Measurements from ENCODE around the gene TCEAL1.

The TCEAL1 gene

GRCh38 chrX:103678199-103678993 lies 49.6 kb downstream of the TCEAL1 start:
- H3K4me1 ChIP-seq (ENCODE audit: control insufficient read depth, low read length), result no peaks in the 10 kb centered on the region
- H3K4me2 ChIP-seq (ENCODE audit: low read length), result no peak overlapping the region
- H3K9me2 ChIP-seq (replicated peaks; ENCODE audit: control insufficient read depth, low read length), result no peaks in the 10 kb centered on the region
- H3K36me3 ChIP-seq (ENCODE audit: control insufficient read depth, low read length), result peaks cover 67% of the 10 kb centered on the region
- H3K27ac ChIP-seq (ENCODE audit: low read depth, low read length), result no peak overlapping the region
- H3F3A ChIP-seq (ENCODE audit: control insufficient read depth, insufficient read depth), result peaks cover 12% of the 10 kb centered on the region
- no peaks in the 10 kb centered on the region for H3K79me2 ChIP-seq (ENCODE audit: control insufficient read depth, low read length)
- H4K20me1 ChIP-seq (ENCODE audit: control insufficient read depth, insufficient read depth, low read depth, low read length), result no peaks in the 10 kb centered on the region
- H3K27me3 ChIP-seq (ENCODE audit: control insufficient read depth, low read length), result no peaks in the 10 kb centered on the region
- TF ChIP-seq EZH2phosphoT487 (IDR thresholded peaks at IDR 0.05; ENCODE audit: borderline replicate concordance, low read length) (no peak), CTCF (IDR thresholded peaks at IDR 0.05; ENCODE audit: low read depth, low read length, poor library complexity, severe bottlenecking) (no peak)
- no peaks in the 10 kb centered on the region for H3K9me3 ChIP-seq (ENCODE audit: control insufficient read depth, insufficient read depth, low read length)
- H3K4me3 ChIP-seq (ENCODE audit: low read length), result no peak overlapping the region
